ENCODE results near the gene IL26.

Gene IL26

GRCh38 chr12:68267892-68268396 is 42.3 kb upstream of the IL26 start:
- no peak for TF ChIP-seq CTCF (IDR thresholded peaks at IDR 0.05; ENCODE audit: control insufficient read depth, extremely low read depth, insufficient read depth)
- H3K4me3 ChIP-seq (ENCODE audit: low read depth, low read length), result no peak overlapping the region
- no peak for DNase-seq (ENCODE audit: low read depth)

GRCh38 chr12:68264857-68265256 is 39.2 kb upstream of the IL26 start:
- no peak for DNase-seq (ENCODE audit: low read depth)
- no peak for TF ChIP-seq CTCF (IDR thresholded peaks at IDR 0.05; ENCODE audit: control insufficient read depth, extremely low read depth, insufficient read depth)
- no peak overlapping the region for H3K4me3 ChIP-seq (ENCODE audit: low read depth, low read length)

GRCh38 chr12:68264158-68264855 is 38.7 kb upstream of the IL26 start:
- TF ChIP-seq CTCF (IDR thresholded peaks at IDR 0.05; ENCODE audit: control insufficient read depth, extremely low read depth, insufficient read depth), result no peak
- DNase-seq (ENCODE audit: low read depth), result no peak
- no peak overlapping the region for H3K4me3 ChIP-seq (ENCODE audit: low read depth, low read length)

DNA sequence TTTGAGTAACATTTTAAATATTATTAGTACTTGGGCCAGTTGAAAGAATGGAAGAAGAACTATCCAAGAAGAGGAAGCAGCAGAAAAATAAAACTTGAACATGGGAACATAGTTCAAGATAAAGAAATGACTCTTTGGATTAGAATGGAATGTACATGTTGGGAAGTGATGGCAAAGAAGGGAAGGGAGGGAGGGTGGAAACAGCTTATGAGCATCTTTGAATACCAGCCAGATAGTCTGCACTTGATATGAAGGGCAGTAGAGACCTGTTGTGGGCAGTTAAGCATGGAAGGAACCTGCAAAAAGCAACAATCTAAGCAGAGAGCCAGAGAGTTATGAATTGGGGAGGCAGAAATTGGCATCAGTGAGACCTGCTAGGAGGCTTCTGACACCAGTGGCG is 37.8 kb upstream of the IL26 start:
- DNase-seq (ENCODE audit: low read depth), result no peak
- H3K4me3 ChIP-seq (ENCODE audit: low read depth, low read length), result no peak overlapping the region
- TF ChIP-seq CTCF (IDR thresholded peaks at IDR 0.05; ENCODE audit: control insufficient read depth, extremely low read depth, insufficient read depth), result no peak

- TF ChIP-seq CTCF (IDR thresholded peaks at IDR 0.05; ENCODE audit: control insufficient read depth, extremely low read depth, insufficient read depth), result no peak
- no peak overlapping the region for H3K4me3 ChIP-seq (ENCODE audit: low read depth, low read length)
- no peak for DNase-seq (ENCODE audit: low read depth)
Measured at GRCh38 chr12:68261896-68262295, 36.3 kb upstream of the IL26 start.

GRCh38 chr12:68260153-68260552 is 34.5 kb upstream of the IL26 start:
- TF ChIP-seq CTCF (IDR thresholded peaks at IDR 0.05; ENCODE audit: control insufficient read depth, extremely low read depth, insufficient read depth), result no peak
- DNase-seq (ENCODE audit: low read depth), result no peak
- H3K4me3 ChIP-seq (ENCODE audit: low read depth, low read length), result no peak overlapping the region
